ENCODE data around the gene RFC3.

RFC3 gene

GRCh38 chr13:33815011-33815550 is 2.9 kb upstream of the RFC3 start:
- DNase-seq, result no peak

- DNase-seq, result no peak
Observed at GRCh38 chr13:33816912-33817311, 1.0 kb upstream of the RFC3 start.

- no peak for DNase-seq
Observed at GRCh38 chr13:33817513-33817900, 442 bp upstream of the RFC3 start.

GRCh38 chr13:33825083-33825482 is 7.1 kb downstream of the RFC3 start:
- no peak for DNase-seq

- DNase-seq, result no peak
Observed at GRCh38 chr13:33827139-33827538, 9.2 kb downstream of the RFC3 start.

GRCh38 chr13:33828431-33829129 is 10.6 kb downstream of the RFC3 start:
- no peak for DNase-seq

- no peak for DNase-seq
Observed at GRCh38 chr13:33832872-33833271, 14.9 kb downstream of the RFC3 start.

GRCh38 chr13:33838647-33839046 is 20.7 kb downstream of the RFC3 start:
- no peak for DNase-seq

- DNase-seq, result no peak
Observed at GRCh38 chr13:33840402-33840801, 22.5 kb downstream of the RFC3 start.

GRCh38 chr13:33842207-33842606 is 24.3 kb downstream of the RFC3 start:
- DNase-seq, result no peak

- DNase-seq, result no peak
Observed at GRCh38 chr13:33842986-33843385, 25.0 kb downstream of the RFC3 start.

- no peak for DNase-seq
Observed at GRCh38 chr13:33845572-33846302, 27.8 kb downstream of the RFC3 start.

GRCh38 chr13:33846303-33847062 is 28.5 kb downstream of the RFC3 start:
- no peak for DNase-seq

- DNase-seq, result no peak
Observed at GRCh38 chr13:33849211-33849610, 31.3 kb downstream of the RFC3 start.

GRCh38 chr13:33855371-33855895 is 37.5 kb downstream of the RFC3 start:
- DNase-seq, result no peak

GRCh38 chr13:33859691-33860303 is 41.8 kb downstream of the RFC3 start:
- no peak for DNase-seq

- DNase-seq, result no peak
Observed at GRCh38 chr13:33860526-33860925, 42.6 kb downstream of the RFC3 start.

- no peak for DNase-seq
Observed at GRCh38 chr13:33862016-33862415, 44.1 kb downstream of the RFC3 start.

GRCh38 chr13:33863188-33863789 is 45.3 kb downstream of the RFC3 start:
- no peak for DNase-seq

- DNase-seq, result no peak
Observed at GRCh38 chr13:33865945-33866344, 48.0 kb downstream of the RFC3 start.

- DNase-seq, result no peak
Observed at GRCh38 chr13:33867472-33867871, 49.5 kb downstream of the RFC3 start.

- DNase-seq, result no peak
Observed at GRCh38 chr13:33868343-33868994, 50.5 kb downstream of the RFC3 start.

Data from activated CD4-positive, alpha-beta T cell treated with anti-CD3 and anti-CD28 coated beads, Interleukin-2, amount 50 U/mL, for 1 hour (primary cell).